Measurements from ENCODE around the gene ARMH2. TPM values are rescaled to one million over a fixed set of nuclear protein-coding genes. Genes with fewer than 3 reads are reported as not detected.

The ARMH2 gene
- total RNA-seq, 1 experiment from 2014 or later = not detected

GRCh38 chr6:24809728-24810127, 11.0 kb upstream of the ARMH2 start:
- Mint-ChIP-seq H3K36me3 (ENCODE audit: insufficient read depth in 1 of 3, low read depth in 3 of 3) (0 out of 7 replicates have a peak, but pooled peaks cover 0 to 3% (median 0%) of the 10 kb centered on the region in 3 experiments), H3K4me1 (no peaks in the 10 kb centered on the region), H3K4me3 (no peak overlapping the region), H3K9me3 (no peaks in the 10 kb centered on the region), H3K27me3 (ENCODE audit: low read depth) (no peaks in the 10 kb centered on the region), H3K27ac (no peak overlapping the region)
- no peak overlapping the region for H4K91ac ChIP-seq (ENCODE audit: insufficient read length, low read depth, low read length)
- no peak overlapping the region for H4K8ac ChIP-seq (replicated peaks; ENCODE audit: insufficient read length, low read depth, low read length)
- no peak for TF ChIP-seq CTCF (conservative IDR thresholded peaks at IDR 0.05)
- no peak overlapping the region for H2BK5ac ChIP-seq (ENCODE audit: insufficient read length, low read length)
- H3T11ph ChIP-seq (ENCODE audit: low read length) = no peak overlapping the region
- DNase-seq = no peak
- no peak overlapping the region for H2BK15ac ChIP-seq (ENCODE audit: low read depth, low read length)
- no peak overlapping the region for H2AFZ ChIP-seq (ENCODE audit: low read length)
- H3K27ac ChIP-seq (ENCODE audit: insufficient read length, low read depth, low read length) = no peak overlapping the region
- no peak overlapping the region for H3K9ac ChIP-seq (ENCODE audit: extremely low read depth, insufficient read length, low read length)
- no peaks in the 10 kb centered on the region for H3K79me2 ChIP-seq (ENCODE audit: insufficient read depth, low read length)
- no peaks in the 10 kb centered on the region for H3K9me3 ChIP-seq (ENCODE audit: control insufficient read depth, low read depth, low read length)
- H4K20me1 ChIP-seq (ENCODE audit: control insufficient read depth, insufficient read depth, insufficient read length) = no peaks in the 10 kb centered on the region
- no peak overlapping the region for H3K4me2 ChIP-seq (ENCODE audit: insufficient read depth, insufficient read length, low read length)
- H3K14ac ChIP-seq (ENCODE audit: insufficient read depth, low read length) = no peak overlapping the region
- no peak overlapping the region for H2BK12ac ChIP-seq (ENCODE audit: insufficient read length, low read depth, low read length)
- no peak overlapping the region for H2AK5ac ChIP-seq (ENCODE audit: insufficient read length, low read length)
- no peak overlapping the region for H3K23ac ChIP-seq (ENCODE audit: insufficient read length, low read depth, low read length)
- H3K56ac ChIP-seq (ENCODE audit: insufficient read length, low read depth, low read length) = no peak overlapping the region
- no CpG with 5 or more reads among the region's 3 CpGs for WGBS (ENCODE audit: extremely low coverage, insufficient read length, low lambda C conversion rate)
- no peak overlapping the region for H2BK120ac ChIP-seq (ENCODE audit: low read depth, low read length, poor library complexity, severe bottlenecking)
- H3K23me2 ChIP-seq (ENCODE audit: insufficient read length, low read depth, low read length, poor library complexity, severe bottlenecking) = no peaks in the 10 kb centered on the region
- no peak overlapping the region for H3K18ac ChIP-seq (ENCODE audit: insufficient read length, low read depth, low read length)
- H3K79me1 ChIP-seq (ENCODE audit: insufficient read depth, low read depth, low read length, poor library complexity, severe bottlenecking) = no peaks in the 10 kb centered on the region
- no peak overlapping the region for H3K4ac ChIP-seq (ENCODE audit: low read depth, low read length)
- H2BK20ac ChIP-seq (ENCODE audit: low read depth, low read length, poor library complexity, severe bottlenecking) = no peak overlapping the region
- no peaks in the 10 kb centered on the region for H3K4me1 ChIP-seq (ENCODE audit: insufficient read depth, low read length)
- H4K5ac ChIP-seq (ENCODE audit: insufficient read length, low read depth, low read length) = no peak overlapping the region
- no peaks in the 10 kb centered on the region for H3K27me3 ChIP-seq (ENCODE audit: insufficient read depth, low read length)
